ENCODE data around the gene BCL2L1. TPM values are rescaled to one million over a fixed set of nuclear protein-coding genes. Genes with fewer than 3 reads are reported as not detected.

The BCL2L1 gene
- total and polyA plus RNA-seq, 2 donors (not counting 3 experiments of a cell fraction or from before 2014, with no cell fraction given) = 78.0 to 101 TPM

DNA sequence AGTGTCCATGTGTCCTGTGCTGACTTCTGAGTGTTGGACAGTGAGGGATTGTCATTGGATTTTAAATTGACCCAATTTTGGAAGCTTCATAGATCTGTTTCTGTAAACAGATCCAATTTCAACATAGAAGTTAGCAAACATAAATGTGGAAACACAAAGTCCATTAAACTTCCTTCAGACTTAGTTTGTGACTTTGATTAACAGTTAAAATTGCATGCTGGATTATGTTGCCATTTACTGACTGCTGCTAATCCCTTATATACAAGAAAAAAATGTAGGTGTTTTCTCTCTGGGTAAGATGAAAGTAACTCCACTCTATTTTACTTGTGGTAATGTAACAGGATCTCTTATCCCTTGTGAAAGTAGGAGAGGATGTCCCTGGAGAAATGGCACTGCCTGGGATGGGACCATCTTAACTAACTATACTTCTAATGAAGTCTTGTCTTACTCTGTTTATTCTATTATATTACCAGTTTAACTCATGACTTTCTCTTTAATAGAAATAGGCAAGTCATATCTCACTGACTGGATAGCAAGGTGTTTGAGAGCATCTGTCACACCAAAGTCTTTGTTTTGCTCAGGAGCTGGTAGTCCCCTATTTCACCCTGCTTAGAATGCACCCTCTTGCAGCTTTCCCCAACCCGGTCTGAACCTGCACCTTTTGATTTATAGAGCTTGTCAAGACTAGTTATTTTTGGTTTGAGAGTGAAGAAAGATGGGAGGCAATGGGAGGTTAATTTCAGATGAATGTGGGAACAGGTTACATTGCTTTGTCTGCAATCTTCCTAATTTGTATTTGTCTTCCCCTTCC lies 23.6 kb upstream of the BCL2L1 start:
- dilution Hi-C loops (cut with MboI; ENCODE audit: extremely low pct_ligation_motif_present, low sequenced_read_pairs) = no loop called here
- H3K4me1 ChIP-seq (ENCODE audit: control insufficient read depth, extremely low read depth, insufficient read depth, low read length) = peaks cover 7% of the 10 kb centered on the region
- peaks cover 95% of the 10 kb centered on the region for H3K79me2 ChIP-seq (ENCODE audit: control insufficient read depth, insufficient read depth, low read length)
- H3K9ac ChIP-seq (replicated peaks; ENCODE audit: extremely low read depth, insufficient read depth, low read length) = no peak overlapping the region
- no peak for TF ChIP-seq POLR2AphosphoS5 (IDR thresholded peaks at IDR 0.05; ENCODE audit: insufficient read depth, low read depth, low read length)
- TF ChIP-seq, protein P1, sequence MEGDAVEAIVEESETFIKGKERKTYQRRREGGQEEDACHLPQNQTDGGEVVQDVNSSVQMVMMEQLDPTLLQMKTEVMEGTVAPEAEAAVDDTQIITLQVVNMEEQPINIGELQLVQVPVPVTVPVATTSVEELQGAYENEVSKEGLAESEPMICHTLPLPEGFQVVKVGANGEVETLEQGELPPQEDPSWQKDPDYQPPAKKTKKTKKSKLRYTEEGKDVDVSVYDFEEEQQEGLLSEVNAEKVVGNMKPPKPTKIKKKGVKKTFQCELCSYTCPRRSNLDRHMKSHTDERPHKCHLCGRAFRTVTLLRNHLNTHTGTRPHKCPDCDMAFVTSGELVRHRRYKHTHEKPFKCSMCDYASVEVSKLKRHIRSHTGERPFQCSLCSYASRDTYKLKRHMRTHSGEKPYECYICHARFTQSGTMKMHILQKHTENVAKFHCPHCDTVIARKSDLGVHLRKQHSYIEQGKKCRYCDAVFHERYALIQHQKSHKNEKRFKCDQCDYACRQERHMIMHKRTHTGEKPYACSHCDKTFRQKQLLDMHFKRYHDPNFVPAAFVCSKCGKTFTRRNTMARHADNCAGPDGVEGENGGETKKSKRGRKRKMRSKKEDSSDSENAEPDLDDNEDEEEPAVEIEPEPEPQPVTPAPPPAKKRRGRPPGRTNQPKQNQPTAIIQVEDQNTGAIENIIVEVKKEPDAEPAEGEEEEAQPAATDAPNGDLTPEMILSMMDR (IDR thresholded peaks at IDR 0.05; ENCODE audit: extremely low read depth in 1 of 2, insufficient read depth in 1 of 2, low read depth in 1 of 2, low read length in 2 of 2) = no peak
- TF ChIP-seq JUN (IDR thresholded peaks at IDR 0.05; ENCODE audit: borderline replicate concordance, insufficient read depth, insufficient read length, low read depth) = no peak
- TF ChIP-seq, protein P2, sequence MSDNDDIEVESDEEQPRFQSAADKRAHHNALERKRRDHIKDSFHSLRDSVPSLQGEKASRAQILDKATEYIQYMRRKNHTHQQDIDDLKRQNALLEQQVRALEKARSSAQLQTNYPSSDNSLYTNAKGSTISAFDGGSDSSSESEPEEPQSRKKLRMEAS (IDR thresholded peaks at IDR 0.05; ENCODE audit: insufficient read depth, insufficient read length) = no peak
- no peak for TF ChIP-seq GATA2 (IDR thresholded peaks at IDR 0.05; ENCODE audit: insufficient read depth, insufficient read length, low read depth, low read length)
- no peak for TF ChIP-seq FOS (IDR thresholded peaks at IDR 0.05; ENCODE audit: borderline replicate concordance, insufficient read depth, low read length)
- no peak for TF ChIP-seq EZH2 (IDR thresholded peaks at IDR 0.05; ENCODE audit: borderline replicate concordance, low read depth, low read length, severe bottlenecking)
- no peak for TF ChIP-seq POLR2A (IDR thresholded peaks at IDR 0.05; ENCODE audit: low read depth, low read length)
- no peak for TF ChIP-seq MYC (IDR thresholded peaks at IDR 0.05; ENCODE audit: low read depth, low read length)
- peaks cover 0 to 2% of the 10 kb centered on the region in 2 experiments for H3K36me3 ChIP-seq (ENCODE audit: control insufficient read depth in 2 of 2, extremely low read depth in 1 of 2, insufficient read depth in 2 of 2, low read length in 2 of 2)
- H3K9me3 ChIP-seq (replicated peaks; ENCODE audit: control insufficient read depth, insufficient read depth, low read length) = no peaks in the 10 kb centered on the region
- POLR2A ChIA-PET = no interaction called here
- CTCF ChIA-PET = interaction anchor here (0.8 kb wide), 1 partner anchor 23 kb away, joined by 3 read pairs; no protein-coding TSS in a partner anchor
- no peaks in the 10 kb centered on the region for H3K9me1 ChIP-seq (replicated peaks; ENCODE audit: control insufficient read depth, extremely low read depth, insufficient read depth, low read length)
- H3K4me2 ChIP-seq (ENCODE audit: insufficient read depth, low read length) = no peak overlapping the region
- H4K20me1 ChIP-seq (replicated peaks; ENCODE audit: control insufficient read depth, extremely low read depth, insufficient read depth, low read length) = no peaks in the 10 kb centered on the region
- no peaks in the 10 kb centered on the region for H3K27me3 ChIP-seq (ENCODE audit: control insufficient read depth in 2 of 2, insufficient read depth in 2 of 2, low read length in 2 of 2)
- H3K27ac ChIP-seq (ENCODE audit: insufficient read depth, low read depth, low read length) = no peak overlapping the region
- no peak overlapping the region for H2AFZ ChIP-seq (ENCODE audit: low read depth, low read length)
- no TSS peak for BruUV-seq (replicated peaks)
- intact Hi-C loops (cut with micrococcal nuclease) = loop anchor here (5.0 kb wide), 1 partner anchor 961 kb away; no protein-coding TSS in a partner anchor
- DNase-seq (ENCODE audit: low read depth, low spot score) = no peak
- no peak overlapping the region for H3K4me3 ChIP-seq (replicated peaks in 1 of 3; ENCODE audit: insufficient read depth in 1 of 3, low read depth in 1 of 3, low read length in 3 of 3)
- FAIRE-seq = no peak

Measured in endothelial cell of umbilical vein (primary cell).